Anterior cingulate cortex (tissue), 58 donors: ENCODE measurements around the gene COP1.
"Not testable (repeated sequence)": the region's sequence is repeated elsewhere in the genome, so short reads cannot be mapped to it uniquely, and the experiment has no call there.

Experiments used
- DNase-seq, 58 donors: peaks; one replicate each; lab custom pipeline; 2025; lab: John Stamatoyannopoulos, UW

The COP1 gene

DNA sequence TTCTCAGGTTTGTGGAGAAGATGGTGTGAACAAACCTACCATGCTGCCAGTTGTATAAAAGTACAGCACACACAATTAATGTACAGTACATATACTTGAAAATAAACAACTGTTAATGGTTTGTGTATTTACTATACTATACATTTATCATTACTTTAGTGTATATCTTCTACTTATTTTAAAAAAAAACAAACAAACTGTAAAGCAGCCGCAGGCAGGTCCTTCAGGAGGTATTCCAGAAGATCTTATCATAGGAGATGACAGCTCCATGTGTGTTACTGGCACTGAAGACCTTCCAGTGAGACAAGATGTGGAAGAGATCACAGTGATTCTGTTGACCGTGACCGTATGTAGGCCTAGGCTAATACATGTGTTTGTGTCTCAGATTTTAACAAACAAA, 155.7 kb downstream of the COP1 start:
- no peak for DNase-seq

DNA sequence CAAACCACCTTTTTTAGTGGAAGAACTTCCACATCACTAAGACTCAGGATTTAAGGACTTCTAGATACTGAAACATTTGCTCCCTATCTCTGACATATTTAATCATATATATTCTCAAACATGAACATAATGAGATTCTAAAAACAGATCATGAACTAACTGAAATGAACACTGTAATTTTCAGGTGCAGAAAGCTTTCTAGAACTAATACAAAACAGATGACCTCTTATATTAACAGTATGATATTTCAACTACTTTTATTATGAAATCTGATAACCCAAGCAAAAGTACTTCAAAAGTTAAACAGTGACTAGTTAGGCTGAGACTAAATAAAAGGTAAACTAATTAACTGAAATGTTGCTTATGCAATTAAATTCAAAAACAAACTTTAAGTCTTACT, 157.5 kb downstream of the COP1 start:
- no peak for DNase-seq

DNA sequence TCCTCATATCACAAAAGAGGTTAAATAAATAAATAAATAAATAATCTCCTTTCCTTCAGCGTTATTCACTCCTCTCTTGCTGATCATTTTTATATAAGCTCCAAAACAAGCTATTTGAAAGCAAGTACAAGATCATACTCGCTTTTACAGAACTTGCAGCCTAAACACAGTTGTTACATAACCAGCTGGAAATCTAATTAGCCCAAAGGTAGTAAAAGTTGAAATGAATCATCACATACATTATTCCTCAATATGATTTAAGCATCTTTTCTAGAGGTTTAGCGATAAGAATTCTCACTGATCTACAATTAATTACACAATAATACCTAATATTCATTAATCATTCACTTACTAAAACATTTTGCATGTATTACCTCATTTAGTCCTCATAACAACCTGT, 160.2 kb downstream of the COP1 start:
- DNase-seq: no peak

DNA sequence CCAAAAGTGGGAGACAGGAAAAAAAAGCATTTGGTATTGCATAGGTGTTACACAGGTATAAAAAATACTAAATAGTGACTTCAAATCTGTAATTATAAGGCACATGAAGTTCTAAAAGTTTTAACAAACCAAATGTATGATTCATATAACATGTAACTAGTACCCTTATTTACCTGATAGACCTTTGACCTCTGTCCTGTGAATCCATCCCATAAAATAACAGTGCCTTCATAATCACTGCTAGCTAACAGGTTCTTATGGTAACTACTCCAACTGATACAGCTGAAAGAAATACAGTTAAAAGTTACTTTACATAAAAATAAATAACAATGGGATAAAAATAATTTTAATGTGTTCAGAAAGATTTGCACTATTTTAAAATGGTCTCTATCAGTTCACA, 163.5 kb downstream of the COP1 start:
- DNase-seq: no peak

DNA sequence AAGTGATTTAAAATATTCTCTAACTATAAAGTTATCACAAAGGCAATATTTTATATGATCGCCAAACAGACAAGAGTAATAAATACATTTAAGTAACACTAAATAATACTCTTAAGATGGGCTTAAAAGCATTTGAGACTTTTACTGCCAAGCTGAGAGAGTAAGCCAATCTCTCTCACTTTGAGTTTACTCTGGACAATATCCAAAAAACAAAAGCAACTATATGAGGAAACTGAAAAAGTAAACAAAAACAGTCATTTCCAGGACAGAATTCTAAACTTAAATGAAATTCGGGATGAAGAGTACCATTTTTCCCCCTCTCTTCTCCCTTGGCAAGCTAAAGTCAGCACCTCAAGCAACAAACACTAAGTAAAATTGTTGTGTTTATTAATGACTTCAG, 173.2 kb downstream of the COP1 start:
- no peak for DNase-seq

DNA sequence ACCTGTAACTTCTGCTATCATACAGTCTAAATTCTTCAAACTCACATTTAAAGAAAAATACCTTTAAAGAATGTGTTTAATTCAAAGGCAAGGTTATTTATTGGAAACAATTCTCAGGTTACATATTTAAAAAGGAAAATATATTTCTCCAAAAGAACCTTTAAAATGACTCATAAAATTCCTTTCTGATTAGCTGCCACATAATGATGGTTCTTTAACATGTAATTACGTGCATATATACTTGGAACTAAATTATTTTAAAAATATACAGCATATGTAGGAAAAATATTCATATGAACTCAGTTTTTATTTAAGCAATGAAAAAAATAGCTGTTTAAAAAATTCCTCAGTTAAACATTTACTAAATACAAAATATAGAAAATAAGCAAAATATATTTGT, 173.6 kb downstream of the COP1 start:
- no peak for DNase-seq

DNA sequence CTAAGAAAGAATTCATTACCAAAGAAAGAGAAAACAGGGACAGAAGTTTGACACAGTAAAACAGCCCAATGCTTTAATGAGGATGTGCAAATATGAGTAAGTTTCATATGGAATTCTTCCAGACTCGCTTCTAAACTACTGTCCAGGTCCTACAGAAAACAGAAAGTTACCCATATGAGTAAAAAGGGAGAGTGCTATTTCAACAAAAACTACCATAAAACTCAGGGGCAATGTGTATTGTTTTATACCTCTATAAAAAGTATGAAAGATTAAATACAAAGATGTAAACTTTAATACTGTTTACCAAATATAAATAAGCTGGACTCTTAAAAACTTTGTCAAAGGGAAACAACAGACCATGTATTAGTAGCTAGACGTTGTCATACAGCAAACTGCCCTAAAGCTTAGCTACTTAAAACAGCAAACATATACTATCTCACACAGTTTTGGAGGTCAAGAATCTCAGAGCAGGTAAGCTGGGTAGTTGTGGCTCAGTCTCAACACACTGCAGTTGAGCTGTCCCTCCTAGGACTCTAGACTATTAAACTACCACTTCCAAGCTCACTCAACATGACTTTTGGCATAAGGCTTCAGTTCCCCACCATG, 174.9 kb downstream of the COP1 start:
- no peak for DNase-seq

DNA sequence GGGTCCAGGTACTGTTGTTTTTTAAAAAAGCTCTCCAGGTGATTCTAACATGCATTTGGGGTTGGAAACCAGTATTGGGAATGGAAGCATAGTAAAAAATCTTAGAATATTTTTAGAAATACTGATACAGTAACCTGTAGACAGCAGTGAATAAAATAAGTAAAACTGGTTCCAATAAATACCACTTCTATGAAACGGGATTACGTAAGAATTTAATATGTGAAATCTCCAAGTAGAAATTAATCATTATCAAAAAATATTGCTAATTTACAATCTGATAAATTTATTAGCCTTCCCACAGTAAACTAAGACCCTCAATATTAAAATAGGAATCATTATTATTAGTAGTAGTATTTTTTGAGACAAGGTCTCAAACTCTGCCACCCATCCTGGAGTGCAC, 177.5 kb downstream of the COP1 start:
- DNase-seq: no peak

DNA sequence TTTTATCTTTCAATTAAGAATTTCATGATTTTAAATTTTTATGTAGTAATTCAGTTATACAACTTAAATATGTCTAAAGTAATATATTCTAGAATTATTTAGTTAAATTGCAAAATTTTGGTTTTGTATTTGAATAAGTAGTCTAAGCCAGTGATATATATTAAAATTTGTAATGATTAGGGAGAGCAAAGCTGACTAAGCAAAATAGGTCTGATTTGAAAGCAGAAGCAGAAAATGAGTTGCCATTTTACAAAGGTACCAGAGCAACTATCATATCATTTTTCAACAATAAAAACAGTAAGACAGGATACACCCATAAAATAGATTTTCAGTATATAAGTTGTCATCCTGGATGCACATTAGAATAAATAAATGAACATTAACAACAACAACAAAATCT, 177.9 kb downstream of the COP1 start:
- no peak for DNase-seq

DNA sequence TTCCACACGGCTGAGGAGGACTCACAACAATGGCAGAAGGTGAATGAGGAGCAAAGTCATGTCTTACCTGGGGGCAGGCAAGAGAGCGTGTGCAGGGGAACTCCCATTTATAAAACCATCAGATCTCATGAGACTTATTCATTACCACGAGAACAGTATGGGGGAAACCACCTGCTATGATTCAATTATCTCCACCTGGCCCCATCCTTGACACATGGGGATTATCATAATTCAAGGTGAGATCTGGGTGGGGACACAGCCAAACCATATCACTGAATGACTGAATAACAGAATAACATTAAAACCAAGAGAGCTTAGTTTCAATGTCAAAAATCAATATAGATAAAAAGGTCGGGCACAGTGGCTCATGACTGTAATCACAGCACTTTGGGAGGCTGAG, 179.2 kb downstream of the COP1 start:
- DNase-seq: not testable (repeated sequence)

DNA sequence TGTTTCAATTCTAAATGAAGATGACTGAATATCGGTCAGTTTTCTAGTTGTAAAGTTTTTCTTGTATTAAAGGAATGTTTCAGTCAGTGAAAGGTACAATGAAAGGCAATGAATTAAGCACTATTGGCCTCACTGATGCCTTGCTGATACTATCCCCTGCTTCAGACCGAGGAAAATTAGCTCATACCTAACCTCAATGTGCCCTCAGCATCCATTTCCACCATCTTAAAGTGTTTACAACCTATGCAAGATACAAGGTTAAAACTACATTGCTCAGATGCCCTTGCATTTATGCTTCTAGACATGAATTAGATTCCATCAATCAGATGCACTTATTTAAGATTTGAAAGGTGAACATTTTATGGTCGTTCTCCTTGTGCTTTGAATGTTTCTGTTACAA, 184.5 kb downstream of the COP1 start:
- no peak for DNase-seq

DNA sequence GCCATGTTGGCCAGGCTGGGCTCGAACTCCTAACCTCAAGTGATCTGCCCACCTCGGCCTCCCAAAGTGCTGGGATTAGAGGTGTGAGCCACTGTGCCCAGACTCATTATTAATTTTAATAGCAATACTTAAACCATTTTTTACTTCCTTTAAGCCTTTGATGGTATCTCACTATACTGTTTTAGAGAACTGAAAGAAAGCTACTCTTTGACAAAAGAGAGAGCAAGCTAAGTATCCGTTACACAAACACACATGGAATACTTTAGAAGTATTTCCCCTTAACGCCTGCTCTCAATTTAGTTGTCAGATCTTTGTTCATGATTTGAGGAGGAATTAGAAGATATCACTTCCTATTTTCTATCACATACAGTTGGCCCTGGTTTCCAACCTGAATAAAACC, 189.4 kb downstream of the COP1 start:
- no peak for DNase-seq

DNA sequence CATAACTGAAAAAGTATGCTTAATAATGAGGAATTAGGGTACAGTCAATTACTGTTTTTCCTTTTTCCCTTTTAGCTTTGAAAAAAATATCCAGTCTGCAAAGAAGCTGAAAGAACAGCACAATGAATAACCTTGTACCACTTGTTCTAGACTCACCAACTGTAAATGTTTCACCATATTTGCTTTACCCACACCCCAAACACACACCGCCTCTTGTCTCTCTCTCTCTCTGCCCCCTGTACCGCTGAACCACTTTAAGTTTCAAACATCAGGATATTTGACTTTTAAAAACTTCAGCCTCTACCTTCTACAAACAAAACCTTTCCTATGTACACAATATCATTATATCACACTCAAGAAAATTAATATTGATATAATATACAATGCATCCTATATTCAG, 197.1 kb downstream of the COP1 start:
- DNase-seq: no peak

DNA sequence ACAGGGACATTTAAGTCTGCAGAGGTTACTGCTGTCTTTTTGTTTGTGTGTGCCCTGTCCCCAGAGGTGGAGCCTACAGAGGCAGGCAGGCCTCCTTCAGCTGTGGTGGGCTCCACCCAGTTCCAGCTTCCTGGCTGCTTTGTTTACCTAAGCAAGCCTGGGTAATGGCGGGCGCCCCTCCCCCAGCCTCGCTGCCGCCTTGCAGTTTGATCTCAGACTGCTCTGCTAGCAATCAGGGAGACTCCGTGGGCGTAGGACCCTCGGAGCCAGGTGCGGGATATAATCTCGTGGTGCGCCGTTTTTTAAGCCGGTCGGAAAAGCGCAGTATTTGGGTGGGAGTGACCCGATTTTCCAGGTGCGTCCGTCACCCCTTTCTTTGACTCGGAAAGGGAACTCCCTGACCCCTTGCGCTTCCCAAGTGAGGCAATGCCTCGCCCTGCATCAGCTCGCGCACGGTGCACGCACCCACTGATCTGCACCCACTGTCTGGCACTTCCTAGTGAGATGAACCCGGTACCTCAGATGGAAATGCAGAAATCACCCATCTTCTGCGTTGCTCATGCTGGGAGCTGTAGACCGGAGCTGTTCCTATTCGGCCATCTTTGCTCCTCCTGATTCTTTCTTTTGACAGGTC, 199.2 kb downstream of the COP1 start:
- not testable (repeated sequence) for DNase-seq

DNA sequence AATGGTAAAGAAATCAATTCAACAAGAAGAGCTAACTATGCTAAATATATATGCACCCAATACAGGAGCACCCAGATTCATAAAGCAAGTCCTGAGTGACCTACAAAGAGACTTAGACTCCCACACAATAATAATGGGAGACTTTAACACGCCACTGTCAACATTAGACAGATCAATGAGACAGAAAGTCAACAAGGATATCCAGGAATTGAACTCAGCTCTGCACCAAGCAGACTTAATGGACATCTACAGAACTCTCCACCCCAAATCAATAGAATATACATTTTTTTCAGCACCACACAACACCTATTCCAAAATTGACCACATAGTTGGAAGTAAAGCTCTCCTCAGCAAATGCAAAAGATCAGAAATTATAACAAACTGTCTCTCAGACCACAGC, 212.4 kb downstream of the COP1 start:
- DNase-seq: not testable (repeated sequence)

DNA sequence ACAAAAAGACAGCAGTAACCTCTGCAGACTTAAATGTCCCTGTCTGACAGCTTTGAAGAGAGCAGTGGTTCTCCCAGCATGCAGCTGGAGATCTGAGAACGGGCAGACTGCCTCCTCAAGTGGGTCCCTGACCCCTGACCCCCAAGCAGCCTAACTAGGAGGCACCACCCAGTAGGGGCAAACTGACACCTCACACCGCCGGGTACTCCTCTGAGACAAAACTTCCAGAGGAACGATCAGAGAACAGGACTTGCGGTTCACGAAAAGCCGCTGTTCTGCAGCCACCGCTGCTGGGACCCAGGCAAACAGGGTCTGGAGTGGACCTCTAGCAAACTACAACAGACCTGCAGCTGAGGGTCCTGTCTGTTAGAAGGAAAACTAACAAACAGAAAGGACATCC, 214.3 kb downstream of the COP1 start:
- DNase-seq: not testable (repeated sequence)

DNA sequence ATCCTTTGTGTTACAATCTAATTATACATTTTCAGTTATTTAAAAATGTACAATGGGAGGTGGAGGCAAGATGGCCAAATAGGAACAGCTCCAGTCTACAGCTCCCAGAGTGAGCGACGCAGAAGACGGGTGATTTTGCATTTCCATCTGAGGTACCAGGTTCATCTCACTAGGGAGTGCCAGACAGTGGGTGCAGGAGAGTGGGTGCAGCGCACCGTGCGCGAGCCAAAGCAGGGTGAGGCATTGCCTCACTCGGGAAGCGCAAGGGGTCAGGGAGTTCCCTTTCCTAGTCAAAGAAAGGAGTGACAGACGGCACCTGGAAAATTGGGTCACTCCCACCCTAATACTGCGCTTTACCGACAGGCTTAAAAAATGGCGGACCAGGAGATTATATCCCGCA, 214.9 kb downstream of the COP1 start:
- DNase-seq: not testable (repeated sequence)

DNA sequence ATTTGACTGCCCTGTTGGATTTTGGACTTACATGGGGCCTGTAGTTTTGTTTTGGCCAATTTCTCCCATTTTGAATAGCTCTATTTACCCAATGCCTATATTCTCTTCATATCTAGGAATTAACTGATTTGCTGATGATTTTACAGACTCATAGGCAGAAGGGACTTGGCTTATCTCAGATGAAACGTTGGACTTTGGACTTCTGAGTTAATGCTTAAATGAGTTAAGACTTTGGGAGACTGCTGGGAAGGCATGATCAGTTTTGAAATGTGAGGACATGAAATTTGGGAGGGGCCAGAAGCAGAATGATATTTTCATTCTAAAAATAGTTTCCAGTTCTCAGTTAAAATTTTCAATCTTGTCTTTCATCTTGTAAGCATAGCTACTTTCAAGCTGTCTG, 222.3 kb downstream of the COP1 start:
- DNase-seq: no peak

DNA sequence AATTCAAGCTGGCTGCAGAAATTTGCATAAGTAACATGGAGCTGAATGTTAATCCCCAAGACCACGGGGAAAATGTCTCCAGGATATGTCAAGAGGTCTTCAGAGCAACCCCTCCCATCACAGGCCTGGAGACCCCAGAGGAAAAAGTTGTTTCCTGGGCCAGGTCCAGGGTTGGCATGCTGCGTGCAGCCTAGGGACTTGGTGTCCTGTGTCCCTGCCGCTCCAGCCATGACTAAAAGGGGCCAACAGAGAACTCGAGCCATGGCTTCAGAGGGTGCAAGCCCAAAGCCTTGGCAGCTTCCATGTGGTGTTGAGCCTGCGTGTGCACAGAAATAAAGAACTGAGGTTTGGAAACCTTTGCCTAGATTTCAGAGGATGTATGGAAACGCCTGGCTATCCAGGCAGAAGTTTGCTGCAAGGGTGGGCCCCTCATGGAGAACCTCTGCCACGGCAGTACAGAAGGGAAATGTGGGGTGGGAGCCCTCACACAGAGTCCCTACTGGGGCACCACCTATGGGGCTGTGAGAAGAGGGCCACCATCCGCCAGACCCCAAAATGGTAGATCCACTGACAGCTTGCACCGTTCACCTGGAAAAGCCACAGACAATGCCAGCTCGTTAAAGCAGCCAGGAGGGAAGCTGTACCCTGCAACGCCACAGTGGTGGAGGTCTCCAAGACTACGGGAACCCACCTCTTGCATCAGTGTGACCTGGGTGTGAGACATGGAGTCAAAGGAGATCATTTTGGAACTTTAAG, 222.9 kb downstream of the COP1 start:
- no peak for DNase-seq

DNA sequence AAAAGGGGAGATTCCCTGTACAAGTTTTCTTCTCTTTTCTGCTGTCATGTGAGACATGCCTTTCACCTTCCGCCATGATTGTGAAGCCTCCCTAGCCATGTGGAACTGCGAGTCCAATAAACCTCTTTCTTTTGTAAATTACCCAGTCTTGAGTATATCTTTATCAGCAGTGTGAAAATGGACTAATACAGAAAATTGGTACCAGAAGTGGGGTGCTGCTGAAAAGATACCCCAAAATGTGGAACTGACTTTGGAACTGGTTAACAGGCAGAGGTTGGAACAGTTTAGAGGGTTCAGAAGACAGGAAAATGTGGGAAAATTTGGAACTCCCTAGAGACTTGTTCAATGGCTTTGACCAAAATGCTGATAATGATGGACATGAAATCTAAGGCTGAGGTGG, 223.7 kb downstream of the COP1 start:
- DNase-seq: not testable (repeated sequence)

DNA sequence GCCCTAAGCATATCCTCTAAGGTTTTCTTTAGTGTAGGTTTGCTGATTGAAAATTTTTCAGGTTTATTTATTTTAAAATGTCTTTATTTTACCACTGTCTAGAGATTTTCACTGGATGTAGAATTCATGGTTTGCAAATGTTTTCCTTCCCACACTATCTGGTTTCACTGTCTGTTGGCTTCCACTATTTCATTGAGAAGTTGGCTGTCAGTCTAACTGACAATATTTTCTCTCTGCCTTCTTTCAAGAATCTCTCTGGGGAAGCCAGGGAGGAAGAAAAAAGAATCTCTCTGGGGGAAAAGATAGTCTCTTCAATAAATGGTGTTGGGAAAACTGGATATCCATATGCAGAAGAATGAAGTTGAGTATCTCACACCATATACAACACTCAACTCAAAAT, 226.0 kb downstream of the COP1 start:
- DNase-seq: no peak

DNA sequence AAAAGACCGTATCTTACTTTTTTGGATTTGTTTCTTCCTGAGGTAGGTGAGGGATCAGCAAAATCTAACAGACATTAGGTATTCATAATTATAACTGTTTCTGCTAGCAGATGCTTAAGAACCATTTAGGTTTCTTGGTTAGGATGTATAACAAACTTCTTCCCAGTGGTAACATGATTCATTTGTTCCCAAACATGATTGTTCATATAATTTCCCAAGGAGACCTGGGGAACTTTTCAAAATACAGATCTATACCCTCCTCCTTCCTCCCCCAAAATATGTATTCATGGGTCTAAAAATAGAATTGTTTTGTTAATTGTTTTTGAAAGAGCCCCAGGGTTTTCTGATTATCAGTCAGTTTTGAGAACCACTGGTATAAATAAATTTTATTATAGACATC, 228.2 kb downstream of the COP1 start:
- no peak for DNase-seq
